COLO829 (cell line): ENCODE measurements around the gene DNASE2.
A peak's percentile ranks its signal among the peaks of the same experiment; 100 is the strongest.
"Not testable (repeated sequence)": the region's sequence is repeated elsewhere in the genome, so short reads cannot be mapped to it uniquely, and the experiment has no call there.

Experiments used
- DNase-seq: peaks from one replicate; pipeline ENCODE4 v3.0.0; 2012; ENCODE audit warnings: low spot score

DNASE2 gene

DNA sequence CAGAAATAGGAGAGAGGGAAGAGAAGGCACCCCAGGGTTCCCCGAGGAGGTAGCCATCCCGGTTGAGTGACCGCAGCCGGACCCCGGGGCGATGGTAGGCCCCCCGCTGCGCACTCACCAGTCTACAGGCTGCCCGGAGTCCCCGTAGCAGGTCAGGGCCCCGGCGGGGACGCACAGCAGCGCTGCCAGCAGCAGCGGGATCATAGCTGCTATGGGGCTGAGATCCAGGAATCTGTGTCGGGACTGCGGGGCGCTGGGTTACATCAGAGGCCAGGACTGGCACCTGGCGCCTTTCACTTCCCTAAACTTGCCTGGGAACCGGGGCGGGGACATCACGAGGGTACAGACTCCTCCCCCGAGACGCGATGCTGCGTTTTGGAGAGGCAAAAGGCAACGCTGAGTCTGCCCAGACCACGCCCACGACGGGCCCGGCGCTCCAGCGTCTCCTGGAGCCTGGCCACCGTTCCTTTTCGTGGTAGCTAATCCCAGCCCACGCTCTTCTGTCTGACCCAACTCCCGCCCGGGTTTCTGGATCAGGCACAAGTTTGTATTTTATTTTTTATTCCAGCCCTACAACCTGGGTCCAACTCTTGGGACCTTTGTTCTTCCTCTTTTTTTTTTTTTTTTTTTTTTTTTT is at the start of gene DNASE2:
DNASE2 (minus strand) TSS at position 278 of the 637 bp plus-strand sequence; CDS start at position 204, 74 bp downstream.
- DNase-seq = peak; percentile 94

- DNase-seq = no peak
Observed at GRCh38 chr19:12930002-12930645, 48.9 kb upstream of the DNASE2 start.

DNA sequence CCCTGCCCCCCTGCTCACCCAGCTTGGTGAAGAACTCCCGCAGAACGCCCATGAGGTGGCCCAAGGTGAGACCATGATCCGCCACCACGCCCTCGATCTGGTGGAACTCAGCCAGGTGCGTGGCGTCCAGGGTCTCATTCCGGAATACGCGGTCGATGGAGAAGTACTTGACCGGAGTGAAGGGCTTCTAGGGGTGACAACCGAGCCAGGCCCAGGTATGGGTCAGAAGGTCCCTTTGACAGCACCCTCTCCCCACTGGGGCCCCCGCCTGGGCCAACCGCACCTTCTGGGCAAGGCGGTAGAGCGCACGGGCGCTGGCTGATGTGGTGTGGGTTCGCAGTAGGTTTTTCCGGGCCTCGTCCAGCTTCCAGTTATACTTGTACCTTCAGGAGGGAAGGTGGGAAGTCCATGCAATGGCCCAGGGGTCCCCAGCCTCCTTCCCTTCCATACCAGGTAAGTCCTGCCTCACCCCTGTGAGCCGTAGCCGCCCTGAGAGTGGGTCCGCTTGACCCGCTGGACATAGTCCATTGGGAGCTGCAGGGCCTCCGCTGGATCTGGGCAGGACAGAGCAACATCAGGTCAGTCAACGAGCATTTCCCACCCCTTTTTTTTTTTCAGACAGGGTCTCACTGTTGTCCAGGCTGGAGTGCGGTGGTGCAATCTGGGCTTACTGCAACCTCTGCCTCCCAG is 43.5 kb upstream of the DNASE2 start:
- DNase-seq = no peak

DNA sequence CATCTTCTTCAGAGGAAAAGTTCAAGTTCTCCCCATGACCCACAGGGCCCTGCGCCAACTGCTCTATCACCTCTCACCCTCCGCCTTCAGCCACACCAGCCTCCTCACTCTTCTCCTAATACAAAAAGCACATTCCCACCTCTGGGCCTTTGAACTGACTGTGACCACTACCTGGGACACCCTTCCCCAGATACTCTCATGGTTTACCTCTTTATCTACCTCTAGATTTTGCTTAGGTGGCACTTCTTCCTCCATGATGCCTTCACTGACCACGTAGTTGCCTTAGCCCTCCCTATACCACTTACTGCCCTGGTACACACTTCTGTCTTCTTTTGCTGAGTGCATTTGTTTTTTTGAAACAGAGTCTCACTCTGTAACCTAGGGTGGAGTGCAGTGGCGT is 41.7 kb upstream of the DNASE2 start:
- DNase-seq = no peak

- DNase-seq = no peak
Observed at GRCh38 chr19:12921047-12921446, 39.8 kb upstream of the DNASE2 start.

GRCh38 chr19:12918253-12918652 is 37.0 kb upstream of the DNASE2 start:
- no peak for DNase-seq

DNA sequence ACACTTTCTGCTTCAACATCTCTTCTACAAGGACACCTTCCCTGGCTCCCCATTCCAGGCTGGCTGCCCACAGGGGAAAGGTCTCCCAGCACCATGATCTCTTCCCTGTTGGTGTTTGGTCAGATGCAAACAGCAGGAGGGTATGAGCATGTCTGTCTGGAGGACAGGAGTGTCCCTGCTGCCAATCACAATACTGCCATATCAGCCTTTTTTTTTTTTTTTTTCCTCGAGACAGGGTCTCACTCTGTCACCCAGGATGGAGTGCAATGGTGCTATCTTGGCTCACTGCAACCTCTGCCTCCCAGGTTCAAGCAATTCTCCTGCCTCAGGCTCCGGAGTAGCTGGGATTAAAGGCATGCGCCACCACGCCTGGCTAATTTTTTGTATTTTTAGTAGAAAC is 34.6 kb upstream of the DNASE2 start:
- not testable (repeated sequence) for DNase-seq

DNA sequence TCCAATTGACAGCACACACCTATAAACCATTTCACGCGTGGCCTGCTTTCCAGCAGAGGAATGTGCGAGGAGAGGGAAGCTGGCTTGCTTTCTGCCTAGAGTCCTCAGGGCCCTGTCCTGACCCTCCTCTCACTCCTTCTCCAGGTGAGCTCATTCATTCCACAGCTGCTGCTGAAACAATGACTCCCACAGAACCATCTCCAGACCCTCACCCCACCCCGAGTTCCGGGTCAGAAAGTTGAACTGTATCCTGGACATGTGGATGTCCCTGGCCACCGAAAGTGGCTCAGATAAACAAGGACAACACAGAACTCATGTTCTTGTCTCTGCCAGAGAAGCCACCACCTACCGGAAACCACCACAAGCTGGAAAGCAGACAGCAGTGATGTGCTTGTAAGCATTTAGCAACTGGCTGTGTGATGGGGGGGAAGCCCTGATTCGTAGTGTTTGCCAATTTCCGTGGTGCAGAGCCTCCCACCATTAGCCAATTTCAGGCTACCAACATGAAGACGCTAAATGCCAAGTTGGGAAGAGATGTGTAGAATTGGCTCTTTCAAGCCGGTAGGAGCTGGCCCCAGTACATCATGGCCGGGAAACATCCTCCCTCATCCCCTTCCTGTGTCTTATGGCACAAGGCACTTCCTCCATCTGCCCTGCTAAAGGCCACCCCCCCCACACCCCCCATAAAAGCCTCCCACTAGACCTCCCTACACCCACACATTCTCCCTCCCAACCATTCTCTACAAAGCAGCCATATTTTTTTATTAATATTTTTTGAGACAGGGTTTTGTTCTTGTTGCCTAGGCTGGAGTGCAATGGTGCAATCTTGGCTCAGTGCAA is 32.8 kb upstream of the DNASE2 start:
- DNase-seq = no peak

DNA sequence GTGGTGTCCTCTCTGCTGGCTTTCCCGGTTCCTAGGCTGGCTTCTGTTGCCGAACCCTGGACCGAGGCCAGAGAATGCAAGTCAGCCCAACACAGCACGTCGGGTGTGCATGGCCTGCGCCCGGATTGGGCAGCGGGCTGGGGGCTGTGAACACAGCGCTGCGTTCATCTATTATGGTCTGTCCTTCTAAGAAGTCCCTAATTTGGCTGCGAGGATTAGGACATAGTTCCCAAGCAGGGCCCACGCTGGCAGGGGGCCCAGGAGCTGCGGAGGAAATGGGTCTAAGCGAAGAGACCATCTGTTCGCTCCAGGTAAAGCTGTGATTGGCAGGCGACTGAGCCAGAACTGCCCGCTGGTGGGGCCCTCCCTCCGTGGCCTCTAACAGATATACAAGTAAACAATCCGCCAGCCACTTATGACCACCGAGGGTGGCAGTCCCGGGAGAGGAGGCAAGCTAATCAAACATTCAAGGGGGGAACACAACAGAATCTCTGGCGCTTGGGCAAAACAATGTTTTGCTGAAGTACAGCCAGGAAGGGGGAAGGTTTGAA is 31.8 kb upstream of the DNASE2 start:
- DNase-seq = no peak

DNA sequence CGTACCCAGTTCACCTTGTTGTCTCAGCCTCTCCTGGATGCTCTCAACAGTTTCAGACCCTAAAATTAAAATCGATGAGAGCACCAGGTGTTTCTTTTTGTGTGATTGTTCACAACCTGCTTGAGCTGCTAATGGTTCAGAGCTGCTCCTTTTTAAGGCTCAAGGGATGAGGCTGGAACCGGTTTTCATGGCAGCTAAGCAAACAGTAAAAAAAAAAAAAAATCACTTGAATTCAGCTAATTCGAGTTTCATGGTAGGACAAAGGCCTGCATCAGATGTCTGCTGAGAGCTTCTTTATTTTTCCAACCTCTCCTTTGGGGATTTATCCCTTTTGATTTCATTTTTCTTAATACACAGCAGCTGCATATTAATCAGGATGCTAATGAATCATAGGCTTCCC is 31.3 kb upstream of the DNASE2 start:
- DNase-seq = no peak

DNA sequence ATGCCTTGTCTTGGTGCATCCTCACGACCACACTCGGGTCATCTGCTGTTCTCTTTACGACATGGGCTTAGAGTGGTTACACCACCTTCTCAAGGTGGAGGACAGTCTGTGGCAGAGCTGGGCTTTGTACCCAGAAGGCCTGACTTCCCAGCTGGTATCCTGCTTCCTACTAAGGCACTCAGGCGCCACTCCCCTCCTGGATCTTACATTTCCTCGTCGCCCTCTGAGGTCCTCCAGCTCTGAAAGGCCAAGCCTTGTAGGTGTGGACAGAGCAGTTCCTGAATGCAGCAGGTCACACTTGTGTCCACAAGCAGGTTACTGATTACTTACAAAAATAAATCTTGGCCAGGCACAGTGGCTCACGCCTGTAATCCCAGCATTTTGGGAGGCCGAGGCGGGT is 25.9 kb upstream of the DNASE2 start:
- no peak for DNase-seq

GRCh38 chr19:12899891-12900518 is 18.8 kb upstream of the DNASE2 start:
- no peak for DNase-seq

- DNase-seq = no peak
Observed at GRCh38 chr19:12896460-12896859, 15.2 kb upstream of the DNASE2 start.

- no peak for DNase-seq
Observed at GRCh38 chr19:12893582-12893981, 12.3 kb upstream of the DNASE2 start.

DNA sequence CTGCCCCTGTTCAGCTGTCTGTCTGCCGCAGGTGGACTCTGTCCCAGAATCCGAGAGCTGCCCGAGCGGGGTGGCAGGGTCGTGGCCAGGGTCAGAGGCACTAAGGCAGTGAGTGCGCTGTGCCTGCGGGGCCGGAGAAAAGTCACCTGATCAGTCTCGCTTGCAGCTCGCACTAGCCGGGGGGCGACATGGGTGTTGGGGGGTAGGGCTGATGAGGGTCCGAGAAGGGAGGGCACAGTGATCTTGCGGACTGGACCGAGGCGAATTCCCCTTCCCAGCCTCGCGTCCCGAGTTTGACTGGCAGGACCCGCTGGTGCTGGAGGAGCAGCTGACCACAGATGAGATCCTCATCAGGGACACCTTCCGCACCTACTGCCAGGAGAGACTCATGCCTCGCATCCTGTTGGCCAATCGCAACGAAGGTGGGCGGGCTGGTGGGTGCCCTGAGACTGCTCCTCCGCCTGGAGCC is 10.3 kb upstream of the DNASE2 start:
- DNase-seq = no peak

DNA sequence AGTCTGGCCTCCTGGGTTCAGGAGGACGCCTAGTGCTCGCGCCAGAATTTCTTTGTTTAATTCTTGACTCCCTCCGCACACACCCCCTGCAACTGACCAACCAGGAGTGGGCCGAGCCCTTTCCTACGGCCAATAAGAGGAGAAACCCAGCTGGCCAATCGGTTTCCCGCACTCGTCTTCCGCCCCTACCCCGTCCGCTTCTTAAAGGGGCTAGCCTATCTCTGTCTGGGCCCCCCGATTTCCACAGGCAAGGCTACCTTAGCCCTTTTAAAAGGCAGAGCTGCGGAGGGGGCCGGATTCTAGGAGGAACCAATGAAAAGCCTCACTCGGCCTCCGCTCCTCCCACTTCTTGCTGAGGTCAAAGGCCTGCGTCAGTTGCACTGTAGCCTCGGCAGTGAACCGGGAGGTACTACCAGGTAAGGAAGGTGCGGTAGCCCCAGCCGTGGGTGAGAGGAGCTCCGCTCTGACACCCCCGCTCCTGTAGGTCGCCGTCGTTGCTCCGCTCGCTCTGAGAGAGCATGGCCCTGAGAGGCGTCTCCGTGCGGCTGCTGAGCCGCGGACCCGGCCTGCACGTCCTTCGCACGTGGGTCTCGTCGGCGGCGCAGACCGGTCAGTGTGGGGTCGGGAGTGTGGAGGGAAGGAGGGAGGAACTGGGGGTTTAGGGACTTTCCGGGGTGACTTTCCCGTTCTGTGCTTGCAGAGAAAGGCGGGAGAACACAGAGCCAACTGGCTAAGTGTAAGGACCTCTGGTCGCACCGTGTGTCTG is 9.7 kb upstream of the DNASE2 start, which contains the start of gene GCDH:
GCDH (plus strand) TSS at position 374 of the 766 bp plus-strand sequence; CDS start at position 519, 145 bp downstream.
- DNase-seq = peak; percentile 94

DNA sequence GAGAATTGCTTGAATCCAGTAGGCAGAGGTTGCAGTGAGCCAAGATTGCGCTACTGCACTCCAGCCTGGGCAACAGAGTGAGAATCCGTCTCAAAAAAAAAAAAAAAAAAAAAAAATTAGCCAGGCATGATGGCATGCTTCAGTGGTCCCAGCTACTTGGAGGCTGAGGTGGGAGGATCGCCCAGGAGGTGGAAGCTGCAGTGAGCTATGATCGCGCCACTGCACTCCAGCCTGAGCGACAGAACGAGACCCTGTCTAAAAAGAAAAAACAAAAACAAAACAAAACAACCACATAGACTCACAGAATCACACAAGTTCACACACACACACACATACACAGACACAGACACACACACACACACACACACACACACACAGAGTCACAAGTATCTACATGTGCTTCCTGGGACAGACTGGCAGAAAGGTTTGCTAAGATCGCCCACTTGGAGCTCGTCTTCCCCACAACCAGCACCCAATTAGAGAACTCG is 9.1 kb upstream of the DNASE2 start:
- DNase-seq = not testable (repeated sequence)

DNA sequence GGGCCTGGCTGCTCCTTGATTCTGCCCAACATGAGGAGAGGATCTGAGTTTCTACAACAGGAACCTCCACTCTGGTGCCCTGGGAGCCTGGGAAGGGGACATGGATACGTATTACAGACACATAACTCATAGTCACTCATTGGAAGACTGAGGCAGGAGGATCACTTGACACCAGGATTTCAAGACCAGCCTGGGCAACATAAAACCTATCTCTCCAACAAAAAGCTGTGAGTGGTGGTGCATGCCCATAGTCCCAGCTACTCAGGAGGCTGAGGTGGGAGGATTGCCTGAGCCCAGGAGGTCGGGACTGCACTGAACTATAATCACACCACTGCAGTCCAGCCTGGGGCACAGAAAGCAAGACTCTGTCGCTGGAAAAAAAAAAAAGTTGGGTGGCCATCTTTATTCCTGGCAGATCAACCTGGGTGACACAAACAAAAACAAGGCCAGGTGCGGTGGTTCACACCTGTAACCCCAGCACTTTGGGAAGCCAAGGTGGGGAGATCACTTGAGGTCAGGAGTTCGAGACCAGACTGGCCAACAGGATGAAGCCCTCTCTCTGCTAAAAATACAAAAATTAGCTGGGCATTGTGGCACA is 6.9 kb upstream of the DNASE2 start:
- no peak for DNase-seq

GRCh38 chr19:12886969-12887747 is 5.9 kb upstream of the DNASE2 start, which contains the start of gene KLF1:
Gene KLF1, minus strand, starts transcription at chr19:12887201. Its CDS starts 61 bp downstream, at chr19:12887140.
- no peak for DNase-seq
